Stimulated activated CD4-positive, alpha-beta T cell treated with anti-CD3 and anti-CD28 coated beads, Interleukin-2, amount 100 ng/mL, for 4 hours (primary cell): ENCODE measurements around the gene SEC24D.
A peak's percentile ranks its signal among the peaks of the same experiment; 100 is the strongest.
"Not testable (repeated sequence)": the region's sequence is repeated elsewhere in the genome, so short reads cannot be mapped to it uniquely, and the experiment has no call there.

ENCODE experiments used
- DNase-seq: peaks from one replicate; pipeline ENCODE4 v3.0.0-alpha.2; 2020; ENCODE audit warnings: low read depth

Gene SEC24D, protein sequence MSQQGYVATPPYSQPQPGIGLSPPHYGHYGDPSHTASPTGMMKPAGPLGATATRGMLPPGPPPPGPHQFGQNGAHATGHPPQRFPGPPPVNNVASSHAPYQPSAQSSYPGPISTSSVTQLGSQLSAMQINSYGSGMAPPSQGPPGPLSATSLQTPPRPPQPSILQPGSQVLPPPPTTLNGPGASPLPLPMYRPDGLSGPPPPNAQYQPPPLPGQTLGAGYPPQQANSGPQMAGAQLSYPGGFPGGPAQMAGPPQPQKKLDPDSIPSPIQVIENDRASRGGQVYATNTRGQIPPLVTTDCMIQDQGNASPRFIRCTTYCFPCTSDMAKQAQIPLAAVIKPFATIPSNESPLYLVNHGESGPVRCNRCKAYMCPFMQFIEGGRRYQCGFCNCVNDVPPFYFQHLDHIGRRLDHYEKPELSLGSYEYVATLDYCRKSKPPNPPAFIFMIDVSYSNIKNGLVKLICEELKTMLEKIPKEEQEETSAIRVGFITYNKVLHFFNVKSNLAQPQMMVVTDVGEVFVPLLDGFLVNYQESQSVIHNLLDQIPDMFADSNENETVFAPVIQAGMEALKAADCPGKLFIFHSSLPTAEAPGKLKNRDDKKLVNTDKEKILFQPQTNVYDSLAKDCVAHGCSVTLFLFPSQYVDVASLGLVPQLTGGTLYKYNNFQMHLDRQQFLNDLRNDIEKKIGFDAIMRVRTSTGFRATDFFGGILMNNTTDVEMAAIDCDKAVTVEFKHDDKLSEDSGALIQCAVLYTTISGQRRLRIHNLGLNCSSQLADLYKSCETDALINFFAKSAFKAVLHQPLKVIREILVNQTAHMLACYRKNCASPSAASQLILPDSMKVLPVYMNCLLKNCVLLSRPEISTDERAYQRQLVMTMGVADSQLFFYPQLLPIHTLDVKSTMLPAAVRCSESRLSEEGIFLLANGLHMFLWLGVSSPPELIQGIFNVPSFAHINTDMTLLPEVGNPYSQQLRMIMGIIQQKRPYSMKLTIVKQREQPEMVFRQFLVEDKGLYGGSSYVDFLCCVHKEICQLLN

GRCh38 chr4:118835571-118836300 lies at the start of gene SEC24D:
Gene SEC24D (minus strand): TSS chr4:118836126. CDS start chr4:118833696, 2,430 bp downstream.
- DNase-seq: peak; percentile 76

- DNase-seq: no peak
Observed at GRCh38 chr4:118884716-118885115, 48.8 kb upstream of the SEC24D start.

- DNase-seq: no peak
Observed at GRCh38 chr4:118883861-118884260, 47.9 kb upstream of the SEC24D start.

DNA sequence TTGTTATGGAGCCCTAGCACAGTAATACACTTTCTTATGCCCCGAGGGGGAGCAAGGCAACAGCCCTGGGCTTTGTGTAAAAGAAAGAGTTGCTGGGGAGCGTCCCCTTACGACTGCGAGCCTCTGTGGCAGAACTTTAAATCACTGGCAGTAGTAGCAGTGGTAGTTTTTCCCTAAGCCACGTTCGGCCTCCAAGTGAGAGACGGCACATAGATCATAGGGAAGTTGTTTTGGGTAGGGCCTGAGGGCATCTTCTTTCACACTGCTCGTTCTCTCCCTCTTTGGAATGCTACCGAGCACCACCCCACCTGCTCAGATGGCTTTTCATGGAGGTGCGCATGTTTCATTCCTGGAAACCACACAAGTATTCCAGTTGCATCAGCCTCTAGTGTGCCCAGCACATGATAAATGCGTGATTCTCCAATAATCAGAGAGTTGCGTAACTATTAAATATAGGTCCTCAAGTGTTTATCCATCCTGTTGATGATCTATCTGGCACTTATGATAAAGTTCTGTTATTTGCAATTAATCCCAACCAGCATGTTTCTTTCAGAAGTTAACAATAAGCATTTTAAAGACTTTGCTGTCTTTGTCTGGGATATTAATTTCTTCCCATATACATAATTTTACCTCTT lies 45.7 kb upstream of the SEC24D start:
- no peak for DNase-seq

GRCh38 chr4:118879409-118879808 lies 43.5 kb upstream of the SEC24D start:
- DNase-seq: no peak

DNA sequence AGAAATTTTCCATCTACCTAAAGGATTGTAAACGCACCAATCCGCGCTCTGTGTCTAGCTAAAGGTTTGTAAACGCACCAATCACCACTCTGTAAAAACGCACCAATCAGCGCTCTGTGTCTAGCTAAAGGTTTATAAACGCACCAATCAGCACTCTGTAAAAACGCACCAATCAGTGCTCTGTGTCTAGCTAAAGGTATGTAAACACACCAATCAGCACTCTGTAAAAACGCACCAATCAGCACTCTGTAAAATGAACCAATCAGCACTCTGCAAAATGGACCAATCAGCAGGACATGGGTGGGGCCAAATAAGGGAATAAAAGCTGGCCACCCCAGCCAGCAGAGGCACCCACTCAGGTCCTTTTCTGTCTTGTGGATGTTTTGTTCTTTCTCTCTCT lies 42.6 kb upstream of the SEC24D start:
- DNase-seq: not testable (repeated sequence)

DNA sequence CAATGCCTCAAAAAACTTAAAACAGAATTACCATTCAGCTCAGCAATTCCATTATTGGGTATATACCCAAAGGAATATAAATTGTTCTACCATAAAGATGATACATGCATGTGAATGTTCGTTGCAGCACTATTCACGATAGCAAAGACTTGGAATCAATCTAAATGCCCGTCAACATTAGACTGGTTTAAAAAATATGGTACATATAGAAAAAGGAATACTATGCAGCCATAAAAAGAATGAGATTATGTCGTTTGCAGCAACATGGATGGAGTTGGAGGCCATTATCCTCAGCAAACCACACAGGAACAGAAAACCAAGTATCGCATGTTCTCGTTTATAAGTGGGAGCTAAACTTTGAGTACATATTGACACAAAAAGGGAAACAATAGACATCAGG lies 41.9 kb upstream of the SEC24D start:
- no peak for DNase-seq

DNA sequence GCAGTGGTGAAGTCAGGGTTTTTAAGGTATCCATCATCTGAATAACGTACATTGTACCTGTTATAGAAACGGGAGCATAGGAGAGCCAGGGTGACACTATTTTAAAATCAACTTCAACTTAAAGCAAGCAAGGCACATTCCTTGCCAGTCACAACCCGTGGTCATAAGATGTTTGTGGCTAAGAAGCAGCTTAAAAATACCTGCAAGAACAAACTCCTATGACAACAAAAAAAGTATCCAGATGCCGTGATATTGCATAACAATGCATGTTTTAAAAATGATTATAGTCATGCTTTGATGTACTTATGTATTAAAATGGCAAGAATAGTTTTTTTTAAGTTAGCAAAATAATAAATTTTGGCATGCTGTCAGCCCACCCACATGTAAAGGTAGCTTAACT lies 36.3 kb upstream of the SEC24D start:
- DNase-seq: no peak

- DNase-seq: no peak
Observed at GRCh38 chr4:118869808-118870342, 33.9 kb upstream of the SEC24D start.

DNA sequence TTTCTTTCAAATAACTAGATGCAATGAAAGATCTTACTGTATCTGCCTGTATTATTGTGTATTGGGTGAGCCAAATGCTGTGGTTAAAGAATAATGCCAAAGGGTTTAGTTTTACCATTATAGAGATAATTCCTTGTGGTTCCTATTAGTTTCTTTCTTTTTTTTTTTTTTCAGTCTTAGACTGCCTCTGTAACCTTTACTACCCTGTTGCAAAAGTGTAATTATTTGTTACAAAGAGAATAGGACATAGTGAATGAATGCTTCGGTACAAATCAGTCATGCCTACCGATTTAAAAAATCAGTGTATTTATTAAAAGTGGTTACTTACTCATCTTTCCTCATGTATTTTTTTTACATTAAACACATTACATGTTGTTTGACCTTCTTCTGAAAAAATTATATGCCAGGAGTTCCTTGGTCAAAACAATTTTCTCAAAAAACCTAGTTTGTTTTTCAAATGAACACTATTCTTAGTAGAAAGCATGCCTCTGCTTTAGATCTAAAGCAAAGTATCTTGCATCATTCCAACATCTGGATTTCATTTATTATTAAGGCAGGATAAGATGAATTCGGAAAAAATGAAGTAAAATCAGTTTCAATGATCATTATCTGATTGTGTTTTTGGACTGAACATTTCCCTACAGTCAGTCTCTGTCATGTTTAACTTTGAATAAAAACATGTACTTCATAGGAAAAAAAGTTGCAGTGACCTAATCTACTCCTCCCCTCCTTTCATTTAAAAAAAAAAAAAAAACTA lies 31.6 kb upstream of the SEC24D start:
- DNase-seq: no peak

GRCh38 chr4:118866442-118866841 lies 30.5 kb upstream of the SEC24D start:
- no peak for DNase-seq

- DNase-seq: no peak
Observed at GRCh38 chr4:118865091-118865708, 29.3 kb upstream of the SEC24D start.

- DNase-seq: no peak
Observed at GRCh38 chr4:118858779-118859178, 22.9 kb upstream of the SEC24D start.

- DNase-seq: no peak
Observed at GRCh38 chr4:118857760-118858159, 21.8 kb upstream of the SEC24D start.

- DNase-seq: peak; percentile 30
Observed at GRCh38 chr4:118850488-118851173, 14.7 kb upstream of the SEC24D start.

DNA sequence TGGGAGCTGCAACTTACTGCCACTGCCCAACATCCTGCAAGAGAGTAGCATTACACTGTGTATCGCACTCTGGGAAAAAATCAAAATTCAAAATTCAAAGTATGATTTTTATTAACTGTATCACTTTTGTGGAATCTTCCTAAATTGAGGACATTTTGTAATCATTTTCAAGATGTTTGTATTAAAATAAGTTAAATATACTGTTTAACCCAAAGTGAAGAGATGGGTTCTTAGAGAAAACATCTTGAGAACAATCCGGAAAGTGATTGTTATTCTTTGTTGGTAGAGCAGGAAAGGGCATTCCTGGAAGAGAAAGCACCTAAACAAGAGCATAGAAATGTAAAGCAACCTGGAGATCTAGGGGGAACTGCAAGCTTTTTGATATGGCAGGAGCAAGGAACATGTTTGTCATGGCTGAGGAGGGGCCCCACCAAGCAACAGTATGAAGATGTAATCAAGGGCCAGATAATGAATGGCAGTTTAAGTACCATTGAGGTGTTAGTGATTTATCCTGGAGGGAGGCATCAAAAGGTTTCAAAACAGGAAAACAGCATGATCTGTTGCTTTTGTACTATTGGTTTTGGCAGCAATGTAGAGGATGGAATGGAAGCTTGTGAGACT lies 14.1 kb upstream of the SEC24D start:
- no peak for DNase-seq

GRCh38 chr4:118848901-118849300 lies 13.0 kb upstream of the SEC24D start:
- no peak for DNase-seq

- no peak for DNase-seq
Observed at GRCh38 chr4:118848242-118848641, 12.3 kb upstream of the SEC24D start.

- no peak for DNase-seq
Observed at GRCh38 chr4:118846979-118847378, 11.1 kb upstream of the SEC24D start.
